Measurements from ENCODE around the gene CPEB1.

DNA sequence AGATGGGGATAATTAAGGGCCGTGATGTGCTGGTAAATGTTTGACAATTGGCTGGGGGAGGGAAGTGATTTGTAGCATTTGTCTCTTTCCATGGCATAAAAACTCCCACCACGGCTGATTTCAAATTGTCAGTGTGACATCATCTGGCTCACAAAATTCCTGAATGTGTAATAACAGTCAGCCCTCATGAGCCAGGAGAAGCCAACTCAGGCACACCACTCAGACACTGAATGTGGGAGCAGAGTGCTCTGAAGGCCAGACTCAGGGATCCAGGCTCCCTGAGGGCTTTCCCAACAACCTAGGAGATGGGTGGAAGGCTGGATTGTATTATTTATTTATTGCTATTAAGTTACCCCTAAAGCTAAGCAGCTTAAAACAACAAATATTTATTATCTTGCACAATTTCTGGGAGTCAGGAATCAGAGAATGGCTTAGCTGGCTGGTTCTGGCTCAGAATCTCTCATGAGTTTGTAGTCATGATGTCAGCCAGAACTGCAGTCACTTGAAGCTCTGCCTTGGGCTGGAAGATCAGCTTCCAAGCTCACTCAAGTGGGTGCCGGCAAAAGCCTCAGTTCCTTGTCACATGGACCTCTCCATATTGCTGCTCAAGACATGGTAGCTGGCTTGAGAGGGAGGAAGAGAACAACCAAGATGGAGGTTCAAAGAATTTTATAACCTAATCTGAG is 6.5 kb upstream of the CPEB1 start:
- TF ChIP-seq, protein P1, sequence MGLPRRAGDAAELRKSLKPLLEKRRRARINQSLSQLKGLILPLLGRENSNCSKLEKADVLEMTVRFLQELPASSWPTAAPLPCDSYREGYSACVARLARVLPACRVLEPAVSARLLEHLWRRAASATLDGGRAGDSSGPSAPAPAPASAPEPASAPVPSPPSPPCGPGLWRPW (IDR thresholded peaks at IDR 0.05): no peak
- TF ChIP-seq, protein P2, sequence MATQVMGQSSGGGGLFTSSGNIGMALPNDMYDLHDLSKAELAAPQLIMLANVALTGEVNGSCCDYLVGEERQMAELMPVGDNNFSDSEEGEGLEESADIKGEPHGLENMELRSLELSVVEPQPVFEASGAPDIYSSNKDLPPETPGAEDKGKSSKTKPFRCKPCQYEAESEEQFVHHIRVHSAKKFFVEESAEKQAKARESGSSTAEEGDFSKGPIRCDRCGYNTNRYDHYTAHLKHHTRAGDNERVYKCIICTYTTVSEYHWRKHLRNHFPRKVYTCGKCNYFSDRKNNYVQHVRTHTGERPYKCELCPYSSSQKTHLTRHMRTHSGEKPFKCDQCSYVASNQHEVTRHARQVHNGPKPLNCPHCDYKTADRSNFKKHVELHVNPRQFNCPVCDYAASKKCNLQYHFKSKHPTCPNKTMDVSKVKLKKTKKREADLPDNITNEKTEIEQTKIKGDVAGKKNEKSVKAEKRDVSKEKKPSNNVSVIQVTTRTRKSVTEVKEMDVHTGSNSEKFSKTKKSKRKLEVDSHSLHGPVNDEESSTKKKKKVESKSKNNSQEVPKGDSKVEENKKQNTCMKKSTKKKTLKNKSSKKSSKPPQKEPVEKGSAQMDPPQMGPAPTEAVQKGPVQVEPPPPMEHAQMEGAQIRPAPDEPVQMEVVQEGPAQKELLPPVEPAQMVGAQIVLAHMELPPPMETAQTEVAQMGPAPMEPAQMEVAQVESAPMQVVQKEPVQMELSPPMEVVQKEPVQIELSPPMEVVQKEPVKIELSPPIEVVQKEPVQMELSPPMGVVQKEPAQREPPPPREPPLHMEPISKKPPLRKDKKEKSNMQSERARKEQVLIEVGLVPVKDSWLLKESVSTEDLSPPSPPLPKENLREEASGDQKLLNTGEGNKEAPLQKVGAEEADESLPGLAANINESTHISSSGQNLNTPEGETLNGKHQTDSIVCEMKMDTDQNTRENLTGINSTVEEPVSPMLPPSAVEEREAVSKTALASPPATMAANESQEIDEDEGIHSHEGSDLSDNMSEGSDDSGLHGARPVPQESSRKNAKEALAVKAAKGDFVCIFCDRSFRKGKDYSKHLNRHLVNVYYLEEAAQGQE (IDR thresholded peaks at IDR 0.05): no peak
- TF ChIP-seq, protein P3, sequence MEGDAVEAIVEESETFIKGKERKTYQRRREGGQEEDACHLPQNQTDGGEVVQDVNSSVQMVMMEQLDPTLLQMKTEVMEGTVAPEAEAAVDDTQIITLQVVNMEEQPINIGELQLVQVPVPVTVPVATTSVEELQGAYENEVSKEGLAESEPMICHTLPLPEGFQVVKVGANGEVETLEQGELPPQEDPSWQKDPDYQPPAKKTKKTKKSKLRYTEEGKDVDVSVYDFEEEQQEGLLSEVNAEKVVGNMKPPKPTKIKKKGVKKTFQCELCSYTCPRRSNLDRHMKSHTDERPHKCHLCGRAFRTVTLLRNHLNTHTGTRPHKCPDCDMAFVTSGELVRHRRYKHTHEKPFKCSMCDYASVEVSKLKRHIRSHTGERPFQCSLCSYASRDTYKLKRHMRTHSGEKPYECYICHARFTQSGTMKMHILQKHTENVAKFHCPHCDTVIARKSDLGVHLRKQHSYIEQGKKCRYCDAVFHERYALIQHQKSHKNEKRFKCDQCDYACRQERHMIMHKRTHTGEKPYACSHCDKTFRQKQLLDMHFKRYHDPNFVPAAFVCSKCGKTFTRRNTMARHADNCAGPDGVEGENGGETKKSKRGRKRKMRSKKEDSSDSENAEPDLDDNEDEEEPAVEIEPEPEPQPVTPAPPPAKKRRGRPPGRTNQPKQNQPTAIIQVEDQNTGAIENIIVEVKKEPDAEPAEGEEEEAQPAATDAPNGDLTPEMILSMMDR (IDR thresholded peaks at IDR 0.05): no peak
- TF ChIP-seq ESRRA (IDR thresholded peaks at IDR 0.05; ENCODE audit: borderline replicate concordance, low read length) (no peak), HOXB13 (CRISPR knock-in tag; IDR thresholded peaks at IDR 0.05; ENCODE audit: low read depth) (no peak), ZC3H11A (IDR thresholded peaks at IDR 0.05) (no peak), POLR2A (IDR thresholded peaks at IDR 0.05; ENCODE audit: low read length) (no peak), FOSL2 (IDR thresholded peaks at IDR 0.05) (no peak), FOSL2 (CRISPR knock-in tag; IDR thresholded peaks at IDR 0.05) (no peak), TFCP2L1 (CRISPR knock-in tag; IDR thresholded peaks at IDR 0.05) (no peak), HDAC2 (IDR thresholded peaks at IDR 0.05) (no peak), SREBF2 (IDR thresholded peaks at IDR 0.05) (no peak)

Measured in A549 (cell line).